Measurements from ENCODE around the gene CAMK1D. TPM values are rescaled to one million over a fixed set of nuclear protein-coding genes. Genes with fewer than 3 reads are reported as not detected.

CAMK1D gene
- total and polyA plus RNA-seq, 2 experiments from 2014 or later, result 3.5 to 6.0 TPM

DNA sequence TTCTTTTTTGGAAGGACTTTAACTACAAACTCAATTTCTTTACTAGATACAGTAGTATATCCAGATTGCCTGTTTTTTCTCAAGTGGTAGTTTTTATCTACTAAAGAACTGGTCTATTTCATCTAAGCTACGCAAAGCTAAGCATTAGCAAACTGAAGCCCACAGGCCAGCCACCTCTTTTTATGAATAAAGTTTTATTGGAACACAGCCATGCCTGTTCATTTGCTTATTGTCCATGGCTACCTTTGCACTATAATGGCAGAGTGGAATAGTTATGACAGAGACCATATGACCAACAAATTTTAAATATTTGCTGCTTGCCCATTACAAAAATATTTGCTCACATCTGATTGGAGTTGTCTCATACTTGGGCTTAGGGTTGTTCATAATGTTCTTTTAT lies 168.7 kb downstream of the CAMK1D start:
- TF ChIP-seq, protein P1, sequence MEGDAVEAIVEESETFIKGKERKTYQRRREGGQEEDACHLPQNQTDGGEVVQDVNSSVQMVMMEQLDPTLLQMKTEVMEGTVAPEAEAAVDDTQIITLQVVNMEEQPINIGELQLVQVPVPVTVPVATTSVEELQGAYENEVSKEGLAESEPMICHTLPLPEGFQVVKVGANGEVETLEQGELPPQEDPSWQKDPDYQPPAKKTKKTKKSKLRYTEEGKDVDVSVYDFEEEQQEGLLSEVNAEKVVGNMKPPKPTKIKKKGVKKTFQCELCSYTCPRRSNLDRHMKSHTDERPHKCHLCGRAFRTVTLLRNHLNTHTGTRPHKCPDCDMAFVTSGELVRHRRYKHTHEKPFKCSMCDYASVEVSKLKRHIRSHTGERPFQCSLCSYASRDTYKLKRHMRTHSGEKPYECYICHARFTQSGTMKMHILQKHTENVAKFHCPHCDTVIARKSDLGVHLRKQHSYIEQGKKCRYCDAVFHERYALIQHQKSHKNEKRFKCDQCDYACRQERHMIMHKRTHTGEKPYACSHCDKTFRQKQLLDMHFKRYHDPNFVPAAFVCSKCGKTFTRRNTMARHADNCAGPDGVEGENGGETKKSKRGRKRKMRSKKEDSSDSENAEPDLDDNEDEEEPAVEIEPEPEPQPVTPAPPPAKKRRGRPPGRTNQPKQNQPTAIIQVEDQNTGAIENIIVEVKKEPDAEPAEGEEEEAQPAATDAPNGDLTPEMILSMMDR (IDR thresholded peaks at IDR 0.05; ENCODE audit: poor library complexity), result no peak
- Histone ChIP-seq H3K79me2 (no peaks in the 10 kb centered on the region), H3K4me1 (ENCODE audit: insufficient read depth) (no peaks in the 10 kb centered on the region), H4K20me1 (ENCODE audit: insufficient read depth, poor library complexity, severe bottlenecking) (no peaks in the 10 kb centered on the region), H2AFZ (no peak overlapping the region), H3K4me2 (no peak overlapping the region), H3K9me2 (replicated peaks; ENCODE audit: insufficient read depth) (no peaks in the 10 kb centered on the region), H3K9me3 (ENCODE audit: low read depth) (no peaks in the 10 kb centered on the region), H3K27ac (no peak overlapping the region), H3K4me3 (no peak overlapping the region), H3K27me3 (no peaks in the 10 kb centered on the region), H3K36me3 (replicated peaks; ENCODE audit: insufficient read depth, low read depth) (no peaks in the 10 kb centered on the region)
- 85% methylated on average over 1 of the region's 1 CpG for WGBS (ENCODE audit: low lambda C conversion rate, missing lambda C conversion rate)
- DNase-seq (ENCODE audit: low spot score), result no peak

DNA sequence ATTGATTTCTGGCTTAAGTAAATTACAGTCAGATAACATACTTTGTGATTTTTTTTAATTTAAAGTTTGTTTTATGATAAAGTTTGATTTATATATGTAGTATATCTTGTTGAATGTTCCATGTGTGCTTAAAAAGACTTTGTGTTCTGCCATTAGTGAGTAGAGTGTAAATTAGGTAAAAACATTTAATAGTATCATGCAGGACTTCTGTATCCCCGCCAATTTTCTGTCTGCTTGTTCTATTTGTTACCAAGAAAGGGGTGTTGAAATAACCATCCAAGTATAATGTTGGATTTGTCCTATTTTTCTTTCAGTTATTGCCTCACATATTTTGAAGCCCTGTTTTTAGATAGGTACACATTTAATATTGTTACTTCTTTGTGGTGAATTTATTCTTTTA lies 172.1 kb downstream of the CAMK1D start:
- Histone ChIP-seq H2AFZ (no peak overlapping the region), H3K27me3 (no peaks in the 10 kb centered on the region), H4K20me1 (ENCODE audit: insufficient read depth, poor library complexity, severe bottlenecking) (no peaks in the 10 kb centered on the region), H3K4me1 (ENCODE audit: insufficient read depth) (no peaks in the 10 kb centered on the region), H3K36me3 (replicated peaks; ENCODE audit: insufficient read depth, low read depth) (no peaks in the 10 kb centered on the region), H3K27ac (no peak overlapping the region), H3K4me2 (no peak overlapping the region), H3K79me2 (no peaks in the 10 kb centered on the region), H3K4me3 (no peak overlapping the region), H3K9me3 (ENCODE audit: low read depth) (no peaks in the 10 kb centered on the region), H3K9me2 (replicated peaks; ENCODE audit: insufficient read depth) (no peaks in the 10 kb centered on the region)
- 84% methylated on average over 1 of the region's 1 CpG for WGBS (ENCODE audit: low lambda C conversion rate, missing lambda C conversion rate)
- no peak for TF ChIP-seq EZH2phosphoT487 (IDR thresholded peaks at IDR 0.05; ENCODE audit: low read depth, severe bottlenecking, unreplicated experiment)
- TF ChIP-seq, protein P1 (IDR thresholded peaks at IDR 0.05; ENCODE audit: poor library complexity), result no peak
- no peak for TF ChIP-seq EZH2 (IDR thresholded peaks at IDR 0.05; ENCODE audit: borderline replicate concordance)
- no peak for DNase-seq (ENCODE audit: low spot score)

DNA sequence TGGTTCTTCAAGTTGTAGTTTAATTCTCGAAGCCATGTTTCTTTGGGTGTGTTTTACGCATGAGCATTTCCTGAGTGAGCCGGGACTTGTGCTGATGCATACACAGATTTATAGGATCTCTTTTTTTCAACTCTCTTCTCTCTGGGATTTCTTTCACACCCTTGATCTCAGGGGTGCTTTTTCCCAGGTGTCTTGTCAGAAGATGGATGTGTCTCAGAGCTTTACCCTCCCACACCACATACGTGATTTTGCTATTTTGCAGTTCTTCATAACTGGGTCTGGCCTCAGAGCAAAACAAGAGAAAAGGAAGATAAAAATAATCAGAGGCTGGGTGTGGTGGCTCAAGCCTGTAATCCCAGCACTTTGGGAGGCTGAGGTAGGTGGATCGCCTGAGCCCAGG lies 177.0 kb downstream of the CAMK1D start:
- TF ChIP-seq, protein P1 (IDR thresholded peaks at IDR 0.05; ENCODE audit: poor library complexity), result no peak
- TF ChIP-seq EZH2phosphoT487 (IDR thresholded peaks at IDR 0.05; ENCODE audit: low read depth, severe bottlenecking, unreplicated experiment), result no peak
- TF ChIP-seq EZH2 (IDR thresholded peaks at IDR 0.05; ENCODE audit: borderline replicate concordance), result no peak
- Histone ChIP-seq H3K36me3 (replicated peaks; ENCODE audit: insufficient read depth, low read depth) (no peaks in the 10 kb centered on the region), H3K9me2 (replicated peaks; ENCODE audit: insufficient read depth) (no peaks in the 10 kb centered on the region), H3K79me2 (no peaks in the 10 kb centered on the region), H3K27me3 (no peaks in the 10 kb centered on the region), H3K4me1 (ENCODE audit: insufficient read depth) (no peaks in the 10 kb centered on the region), H2AFZ (no peak overlapping the region), H3K27ac (no peak overlapping the region), H3K9me3 (ENCODE audit: low read depth) (no peaks in the 10 kb centered on the region), H3K4me2 (no peak overlapping the region), H3K4me3 (no peak overlapping the region), H4K20me1 (ENCODE audit: insufficient read depth, poor library complexity, severe bottlenecking) (no peaks in the 10 kb centered on the region)
- no peak for DNase-seq (ENCODE audit: low spot score)
- WGBS (ENCODE audit: low lambda C conversion rate, missing lambda C conversion rate), result 88% methylated on average over 5 of the region's 5 CpGs

DNA sequence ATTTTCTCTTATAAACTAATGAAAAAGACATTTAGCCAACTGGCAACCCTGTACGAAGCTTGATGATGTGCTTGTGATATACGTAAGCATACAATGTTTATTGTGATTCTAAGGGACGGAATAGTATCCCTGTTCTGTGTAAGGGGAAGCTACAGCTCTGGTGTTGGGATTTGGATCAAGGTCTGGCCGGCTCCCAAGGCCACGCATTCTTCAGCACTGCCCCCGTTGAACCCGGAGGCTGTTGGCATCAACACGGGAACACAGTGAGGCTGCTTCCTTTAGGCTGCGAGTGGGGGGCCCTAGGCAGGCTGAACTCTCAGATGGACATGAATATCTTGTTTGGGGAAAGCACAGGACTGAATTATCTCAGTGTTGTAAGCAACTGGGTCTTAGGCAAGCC lies 180.6 kb downstream of the CAMK1D start:
- H3K4me1 ChIP-seq (ENCODE audit: insufficient read depth), result no peaks in the 10 kb centered on the region
- H3K79me2 ChIP-seq, result no peaks in the 10 kb centered on the region
- H3K4me3 ChIP-seq, result no peak overlapping the region
- no peak for DNase-seq (ENCODE audit: low spot score)
- no peak overlapping the region for H3K27ac ChIP-seq
- no peaks in the 10 kb centered on the region for H3K27me3 ChIP-seq
- no peak for TF ChIP-seq EZH2 (IDR thresholded peaks at IDR 0.05; ENCODE audit: borderline replicate concordance)
- no peak for TF ChIP-seq EZH2phosphoT487 (IDR thresholded peaks at IDR 0.05; ENCODE audit: low read depth, severe bottlenecking, unreplicated experiment)
- TF ChIP-seq, protein P1 (IDR thresholded peaks at IDR 0.05; ENCODE audit: poor library complexity), result no peak
- H2AFZ ChIP-seq, result no peak overlapping the region
- H3K9me3 ChIP-seq (ENCODE audit: low read depth), result no peaks in the 10 kb centered on the region
- H3K9me2 ChIP-seq (replicated peaks; ENCODE audit: insufficient read depth), result no peaks in the 10 kb centered on the region
- H3K36me3 ChIP-seq (replicated peaks; ENCODE audit: insufficient read depth, low read depth), result no peaks in the 10 kb centered on the region
- no peaks in the 10 kb centered on the region for H4K20me1 ChIP-seq (ENCODE audit: insufficient read depth, poor library complexity, severe bottlenecking)
- 82% methylated on average over 9 of the region's 9 CpGs for WGBS (ENCODE audit: low lambda C conversion rate, missing lambda C conversion rate)
- no peak overlapping the region for H3K4me2 ChIP-seq

Data from hepatocyte (in vitro differentiated cells).